D721Med (cell line): Measurements from ENCODE around the gene CUEDC2.

ENCODE experiments used
- DNase-seq: peaks from one replicate; pipeline ENCODE4 v3.0.0; 2011; ENCODE audit warnings: low spot score; ENCODE audit not compliant: insufficient read length
- FAIRE-seq: peaks from 2 replicates; lab custom pipeline; 2011; peaks lifted over from hg19 to GRCh38; lab: Jason Lieb, UNC
- CTCF ChIP-seq: IDR thresholded peaks from 2 replicates; pipeline ENCODE4 v1.5.1; 2012; ENCODE audit warnings: mild to moderate bottlenecking, control low read depth; ENCODE audit not compliant: insufficient read depth; ENCODE audit errors: missing control alignments

The CUEDC2 gene

GRCh38 chr10:102399217-102400021, 33.0 kb downstream of the CUEDC2 start:
- DNase-seq (peak; percentile 96), FAIRE-seq (no peak)
- TF ChIP-seq CTCF = peak; percentile 95

- DNase-seq (no peak), FAIRE-seq (no peak)
- TF ChIP-seq CTCF = no peak
These were observed 34.0 kb downstream of the CUEDC2 start for GRCh38 chr10:102398172-102399020.

GRCh38 chr10:102397222-102398171, 34.9 kb downstream of the CUEDC2 start:
- no peak for DNase-seq
- no peak for FAIRE-seq
- no peak for TF ChIP-seq CTCF

DNA sequence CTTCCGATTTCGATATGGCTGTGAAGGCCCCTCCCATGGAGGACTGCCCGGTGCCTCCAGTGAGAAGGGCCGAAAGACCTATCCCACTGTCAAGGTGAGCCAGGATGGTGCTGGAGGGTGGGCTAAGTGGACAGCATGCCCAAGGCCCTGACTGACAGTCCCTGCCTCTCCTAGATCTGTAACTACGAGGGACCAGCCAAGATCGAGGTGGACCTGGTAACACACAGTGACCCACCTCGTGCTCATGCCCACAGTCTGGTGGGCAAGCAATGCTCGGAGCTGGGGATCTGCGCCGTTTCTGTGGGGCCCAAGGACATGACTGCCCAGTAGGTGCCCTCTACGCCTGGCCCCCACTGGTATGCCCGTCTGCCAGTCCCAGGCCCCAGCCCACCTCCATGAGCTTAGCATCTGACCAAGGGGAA, 35.6 kb downstream of the CUEDC2 start:
- FAIRE-seq = no peak
- no peak for TF ChIP-seq CTCF

GRCh38 chr10:102396317-102396650, 36.1 kb downstream of the CUEDC2 start:
- no peak for FAIRE-seq
- TF ChIP-seq CTCF = no peak
- no peak for DNase-seq

More for the DNA sequence above, 35.6 kb downstream of the CUEDC2 start:
- DNase-seq = no peak

- no peak for FAIRE-seq
These were observed 36.7 kb downstream of the CUEDC2 start, which contains the start of gene NFKB2 for GRCh38 chr10:102395400-102396316. Gene NFKB2 (plus strand): TSS chr10:102395705. CDS start chr10:102395960, 255 bp downstream.

More at GRCh38 chr10:102395400-102396316, 36.7 kb downstream of the CUEDC2 start, which contains the start of gene NFKB2:
- TF ChIP-seq CTCF = no peak
- DNase-seq = peak; percentile 90
